ENCODE results near the gene SAPCD1.
A peak's percentile ranks its signal among the peaks of the same experiment; 100 is the strongest.

SAPCD1 gene

GRCh38 chr6:31752739-31753319 is 9.6 kb upstream of the SAPCD1 start:
- no peak for DNase-seq (ENCODE audit: low spot score)

- no peak for DNase-seq (ENCODE audit: low spot score)
These were observed 4.2 kb upstream of the SAPCD1 start for GRCh38 chr6:31758281-31758680.

GRCh38 chr6:31760790-31761189 is 1.7 kb upstream of the SAPCD1 start:
- no peak for DNase-seq (ENCODE audit: low spot score)

GRCh38 chr6:31761343-31761742 is 1.1 kb upstream of the SAPCD1 start:
- DNase-seq (ENCODE audit: low spot score), result no peak

- DNase-seq (ENCODE audit: low spot score), result no peak
These were observed 592 bp downstream of the SAPCD1 start for GRCh38 chr6:31762878-31763618.

GRCh38 chr6:31763619-31763940 is 1.1 kb downstream of the SAPCD1 start:
- DNase-seq (ENCODE audit: low spot score), result no peak

- DNase-seq (ENCODE audit: low spot score), result no peak
These were observed 1.7 kb downstream of the SAPCD1 start for GRCh38 chr6:31764198-31764597.

- no peak for DNase-seq (ENCODE audit: low spot score)
These were observed 3.1 kb downstream of the SAPCD1 start for GRCh38 chr6:31765559-31765909.

GRCh38 chr6:31765910-31766794 is 3.7 kb downstream of the SAPCD1 start:
- no peak for DNase-seq (ENCODE audit: low spot score)

GRCh38 chr6:31767096-31767645 is 4.7 kb downstream of the SAPCD1 start:
- DNase-seq (ENCODE audit: low spot score), result no peak

- no peak for DNase-seq (ENCODE audit: low spot score)
These were observed 6.2 kb downstream of the SAPCD1 start for GRCh38 chr6:31768363-31769257.

GRCh38 chr6:31769684-31770371 is 7.4 kb downstream of the SAPCD1 start:
- DNase-seq (ENCODE audit: low spot score), result peak; percentile 92

GRCh38 chr6:31770860-31771259 is 8.4 kb downstream of the SAPCD1 start:
- no peak for DNase-seq (ENCODE audit: low spot score)

- DNase-seq (ENCODE audit: low spot score), result no peak
These were observed 9.5 kb downstream of the SAPCD1 start for GRCh38 chr6:31771992-31772358.

GRCh38 chr6:31775184-31775583 is 12.7 kb downstream of the SAPCD1 start:
- no peak for DNase-seq (ENCODE audit: low spot score)

GRCh38 chr6:31775633-31776484 is 13.4 kb downstream of the SAPCD1 start:
- no peak for DNase-seq (ENCODE audit: low spot score)

GRCh38 chr6:31776485-31776988 is 14.1 kb downstream of the SAPCD1 start:
- no peak for DNase-seq (ENCODE audit: low spot score)

GRCh38 chr6:31776989-31777666 is 14.7 kb downstream of the SAPCD1 start, which contains the start of gene VWA7:
Gene VWA7 (minus strand): TSS chr6:31777328. CDS start chr6:31776779, 549 bp downstream.
- DNase-seq (ENCODE audit: low spot score), result peak; percentile 41

GRCh38 chr6:31777667-31778050 is 15.2 kb downstream of the SAPCD1 start:
- DNase-seq (ENCODE audit: low spot score), result no peak
